ENCODE data around the gene MKRN2OS.

The MKRN2OS gene

GRCh38 chr3:12513694-12514446, 31.4 kb downstream of the MKRN2OS start:
- no peak for DNase-seq (ENCODE audit: low spot score)

DNA sequence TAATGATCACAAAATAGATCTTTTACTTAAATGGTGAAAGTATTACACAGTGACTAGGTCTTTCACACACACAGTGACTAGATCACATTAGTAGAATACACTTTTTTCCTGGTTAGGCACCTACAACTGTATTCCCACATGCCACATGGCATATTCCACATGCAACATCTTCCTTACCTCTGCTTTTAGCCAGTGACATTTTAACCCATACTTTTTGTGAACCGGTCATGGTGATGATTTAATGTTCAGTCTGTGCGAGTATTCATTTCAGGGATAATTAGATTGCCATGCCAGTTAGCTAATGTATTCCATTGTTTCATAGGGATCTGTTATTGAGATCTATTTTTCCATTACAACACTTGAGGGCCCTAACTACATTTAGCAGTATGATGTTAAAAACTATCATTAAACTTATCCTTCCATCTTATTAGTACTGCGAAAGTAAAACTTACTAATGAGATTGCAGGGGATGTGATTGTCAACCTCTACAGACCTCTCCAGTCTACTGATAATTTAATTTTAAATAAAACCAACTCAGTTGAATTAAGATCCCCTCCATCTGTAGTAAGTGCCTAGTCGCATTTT, 32.7 kb downstream of the MKRN2OS start:
- no peak for DNase-seq (ENCODE audit: low spot score)

GRCh38 chr3:12509466-12509865, 35.8 kb downstream of the MKRN2OS start:
- DNase-seq (ENCODE audit: low spot score), result no peak

DNA sequence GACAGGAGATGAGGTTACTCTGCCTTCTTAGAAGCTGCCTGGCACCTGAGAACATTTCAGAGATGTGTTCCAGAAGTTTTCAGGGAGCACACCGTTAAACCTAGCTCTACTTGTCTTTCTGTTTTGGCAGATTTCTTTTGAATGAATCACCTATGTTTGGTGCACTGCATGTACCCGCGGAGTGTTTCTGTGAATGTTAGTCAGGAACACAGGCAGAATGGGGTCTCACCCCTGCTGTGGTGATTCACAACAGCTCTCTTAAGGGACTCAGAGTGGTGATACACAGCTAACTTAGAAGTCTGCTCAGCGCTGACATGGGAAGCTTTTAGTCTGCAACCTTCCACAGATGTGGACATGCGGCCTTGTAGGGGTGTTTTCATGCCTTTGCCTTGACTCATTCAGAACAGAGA, 37.0 kb downstream of the MKRN2OS start:
- DNase-seq (ENCODE audit: low spot score), result no peak

- no peak for DNase-seq (ENCODE audit: low spot score)
Measured at GRCh38 chr3:12507591-12508281, 37.6 kb downstream of the MKRN2OS start.

- DNase-seq (ENCODE audit: low spot score), result no peak
Measured at GRCh38 chr3:12506201-12506709, 39.0 kb downstream of the MKRN2OS start.

- DNase-seq (ENCODE audit: low spot score), result no peak
Measured at GRCh38 chr3:12503126-12503957, 42.0 kb downstream of the MKRN2OS start.

DNA sequence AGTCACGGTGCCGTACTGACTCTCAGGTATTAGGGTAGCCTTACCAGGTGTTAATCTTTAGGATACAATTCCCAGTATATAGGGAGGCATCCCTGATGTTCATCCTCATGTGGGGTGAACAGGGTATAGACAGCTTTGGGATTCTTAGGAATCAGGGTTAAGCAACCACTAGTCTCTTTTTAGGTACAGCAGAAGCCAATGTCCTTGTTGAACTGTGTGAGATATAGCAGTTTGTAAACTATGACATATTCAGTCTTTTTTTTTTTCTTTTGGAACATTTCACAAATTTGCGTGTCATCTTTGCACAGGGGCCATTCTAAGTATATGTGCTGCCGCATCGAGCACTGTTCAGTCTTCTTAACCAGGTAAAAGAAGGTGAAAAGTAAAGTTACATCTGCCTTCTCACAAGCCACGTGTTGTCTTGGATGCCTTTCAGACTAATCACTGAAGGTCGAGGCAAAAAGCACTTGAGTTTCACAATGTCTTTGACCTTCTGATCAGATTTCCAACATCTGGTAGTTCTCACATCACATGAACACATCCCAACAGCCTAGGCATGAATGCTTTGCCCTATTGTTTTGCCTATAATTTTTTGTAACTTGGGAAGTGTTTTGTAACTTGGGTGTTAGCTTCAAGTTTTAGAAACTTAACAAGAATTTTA, 43.8 kb downstream of the MKRN2OS start:
- no peak for DNase-seq (ENCODE audit: low spot score)

DNA sequence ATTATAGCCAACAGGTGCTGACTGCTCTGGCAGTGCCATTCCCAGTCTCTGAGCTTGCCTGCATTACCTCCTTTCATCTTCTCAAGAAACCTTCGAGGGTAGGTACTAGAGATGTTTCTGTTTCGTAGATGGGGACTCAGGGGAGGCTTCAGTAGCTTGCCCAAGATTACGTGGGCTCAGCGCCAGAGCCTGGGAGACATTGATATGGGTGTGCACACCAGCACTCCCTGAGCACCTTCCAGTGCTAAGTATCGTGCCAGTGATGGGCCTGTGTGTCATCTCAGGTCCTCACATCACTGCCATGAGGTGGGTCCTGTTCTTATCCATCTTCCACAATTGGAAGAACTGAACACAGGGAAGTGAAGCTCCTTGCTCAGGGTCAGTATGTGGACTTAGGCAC, 45.8 kb downstream of the MKRN2OS start:
- no peak for DNase-seq (ENCODE audit: low spot score)

DNA sequence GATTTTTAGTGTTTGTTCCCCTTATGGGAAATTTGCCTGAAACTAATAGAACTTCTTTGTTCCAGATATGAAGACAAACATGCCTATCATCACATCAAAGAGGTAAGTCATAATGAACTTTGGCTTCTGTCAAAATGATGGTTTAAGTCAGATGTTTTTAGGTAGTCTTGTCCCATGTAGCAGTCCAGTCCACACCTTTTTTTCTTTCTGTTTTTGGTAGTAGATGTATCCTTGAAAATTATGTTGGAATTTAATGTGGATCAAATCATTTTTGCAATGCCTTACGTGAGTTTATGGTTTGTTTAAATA, 48.9 kb downstream of the MKRN2OS start:
- DNase-seq (ENCODE audit: low spot score), result no peak

GRCh38 chr3:12495749-12496452, 49.4 kb downstream of the MKRN2OS start:
- no peak for DNase-seq (ENCODE audit: low spot score)

DNA sequence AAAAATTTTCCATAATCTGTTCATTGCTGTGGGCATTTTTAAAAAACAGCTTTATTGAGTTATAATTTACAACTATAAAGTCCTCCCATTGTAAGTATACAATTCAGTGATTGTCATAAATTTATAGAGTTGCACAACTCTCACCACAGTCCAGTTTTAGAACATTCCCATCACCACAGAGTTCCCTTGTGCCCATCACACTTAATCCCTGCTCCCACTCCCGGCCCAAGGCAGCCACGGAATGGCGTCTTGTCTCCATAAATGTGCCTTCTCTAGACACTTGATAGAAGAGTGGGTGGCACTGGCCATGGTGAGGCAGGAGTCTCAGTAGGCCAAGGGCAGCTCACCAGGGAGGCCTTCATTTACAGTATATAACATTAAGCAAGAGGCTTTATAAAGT, 54.8 kb downstream of the MKRN2OS start:
- DNase-seq (ENCODE audit: low spot score), result no peak

- DNase-seq (ENCODE audit: low spot score), result peak; percentile 82
Measured at GRCh38 chr3:12489832-12490231, 55.5 kb downstream of the MKRN2OS start.

Data from cerebellar cortex (tissue), 1 donor.